IMR-90 (cell line): ENCODE data around the gene ADGRA1.

Experiments used
- CEBPB ChIP-seq: IDR thresholded peaks from 2 replicates; pipeline ENCODE4 v1.6.1; 2012; ENCODE audit warnings: low read depth, low read length, improper control_type of control experiment
- FOS ChIP-seq: fragments of 150-350 bp; IDR thresholded peaks from 2 replicates; pipeline ENCODE4 v1.6.1; 2016; ENCODE audit warnings: low read depth, low read length
- MAFK ChIP-seq: IDR thresholded peaks from 2 replicates; pipeline ENCODE4 v1.6.1; 2012; ENCODE audit warnings: low read depth, low read length, improper control_type of control experiment
- MXI1 ChIP-seq: IDR thresholded peaks from 2 replicates; pipeline ENCODE4 v1.6.1; 2012; ENCODE audit warnings: low read depth, mild to moderate bottlenecking, low read length, moderate library complexity, borderline replicate concordance
- POLR2A ChIP-seq: IDR thresholded peaks from 2 replicates; pipeline ENCODE4 v1.6.1; 2012; ENCODE audit warnings: mild to moderate bottlenecking, low read depth, low read length
- RAD21 ChIP-seq: IDR thresholded peaks from 2 replicates; pipeline ENCODE4 v1.6.1; 2012; ENCODE audit warnings: low read length, improper control_type of control experiment
- RFX5 ChIP-seq: IDR thresholded peaks from 2 replicates; pipeline ENCODE4 v1.8.0; 2012; ENCODE audit warnings: low read depth, mild to moderate bottlenecking, low read length, moderate library complexity
- TF ChIP-seq, protein P1 (sequence below): conservative IDR thresholded peaks from 2 replicates; pipeline ENCODE4 v1.5.1; 2012; ENCODE audit warnings: mild to moderate bottlenecking, low read depth, low read length, improper control_type of control experiment

DNA sequence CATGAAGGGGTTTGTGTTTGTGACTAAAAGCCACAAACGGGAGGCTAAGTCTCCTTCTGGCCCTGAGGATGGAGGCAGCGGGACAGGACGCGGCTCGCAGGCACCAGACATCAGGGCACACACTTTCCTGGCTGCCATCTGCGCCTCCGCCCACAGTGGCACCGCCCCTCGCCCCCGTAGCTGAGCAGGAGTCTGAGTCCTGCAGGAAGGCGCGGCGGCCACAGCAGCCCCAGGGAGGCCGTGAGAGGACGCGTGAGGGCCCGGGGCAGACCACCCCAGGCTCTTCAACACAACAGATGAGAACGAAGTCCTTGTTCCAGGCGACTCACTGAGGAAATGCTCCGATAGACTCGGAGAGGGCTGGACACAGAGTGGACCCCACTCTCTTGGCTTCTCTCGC is 6.6 kb downstream of the ADGRA1 start:
- TF ChIP-seq FOS (no peak), POLR2A (no peak), CEBPB (no peak), MXI1 (no peak), MAFK (no peak), RAD21 (no peak), RFX5 (no peak)
- TF ChIP-seq, protein P1, sequence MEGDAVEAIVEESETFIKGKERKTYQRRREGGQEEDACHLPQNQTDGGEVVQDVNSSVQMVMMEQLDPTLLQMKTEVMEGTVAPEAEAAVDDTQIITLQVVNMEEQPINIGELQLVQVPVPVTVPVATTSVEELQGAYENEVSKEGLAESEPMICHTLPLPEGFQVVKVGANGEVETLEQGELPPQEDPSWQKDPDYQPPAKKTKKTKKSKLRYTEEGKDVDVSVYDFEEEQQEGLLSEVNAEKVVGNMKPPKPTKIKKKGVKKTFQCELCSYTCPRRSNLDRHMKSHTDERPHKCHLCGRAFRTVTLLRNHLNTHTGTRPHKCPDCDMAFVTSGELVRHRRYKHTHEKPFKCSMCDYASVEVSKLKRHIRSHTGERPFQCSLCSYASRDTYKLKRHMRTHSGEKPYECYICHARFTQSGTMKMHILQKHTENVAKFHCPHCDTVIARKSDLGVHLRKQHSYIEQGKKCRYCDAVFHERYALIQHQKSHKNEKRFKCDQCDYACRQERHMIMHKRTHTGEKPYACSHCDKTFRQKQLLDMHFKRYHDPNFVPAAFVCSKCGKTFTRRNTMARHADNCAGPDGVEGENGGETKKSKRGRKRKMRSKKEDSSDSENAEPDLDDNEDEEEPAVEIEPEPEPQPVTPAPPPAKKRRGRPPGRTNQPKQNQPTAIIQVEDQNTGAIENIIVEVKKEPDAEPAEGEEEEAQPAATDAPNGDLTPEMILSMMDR, result no peak
